ENCODE data around the gene PLXNA4. TPM values are rescaled to one million over a fixed set of nuclear protein-coding genes. Genes with fewer than 3 reads are reported as not detected.

The PLXNA4 gene
- polyA plus RNA-seq, 1 donor (not counting 4 experiments of a cell fraction or from before 2014, with no cell fraction given): 0.01 TPM

DNA sequence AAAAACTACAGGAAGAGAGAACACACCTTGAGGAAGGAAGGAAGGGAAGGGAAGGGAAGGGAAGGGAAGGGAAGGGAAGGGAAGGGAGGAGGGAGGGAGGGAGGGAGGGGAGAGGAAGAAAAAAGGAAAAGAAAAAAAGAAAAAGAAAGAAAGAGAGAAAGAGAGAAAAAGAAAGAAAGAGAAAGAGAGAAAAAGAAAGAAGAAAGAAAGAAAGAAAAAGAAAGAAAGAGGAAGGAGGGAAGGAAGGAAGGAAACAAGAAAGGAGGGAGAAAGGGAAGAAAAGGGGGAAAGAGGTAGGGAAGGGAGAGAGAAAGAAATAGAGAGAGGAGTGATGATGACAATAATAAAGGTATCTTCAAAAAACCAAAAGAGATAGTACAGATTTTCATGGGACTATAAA, 12.3 kb upstream of the PLXNA4 start:
- Histone ChIP-seq H3K27me3 (ENCODE audit: control insufficient read depth, extremely low read depth, insufficient read depth, low read length) (peaks cover 7% of the 10 kb centered on the region), H3K79me2 (ENCODE audit: control insufficient read depth, insufficient read depth, low read length) (no peaks in the 10 kb centered on the region), H3K9ac (ENCODE audit: control insufficient read depth, extremely low read depth, insufficient read depth, low read length) (no peak overlapping the region), H3K4me2 (ENCODE audit: control insufficient read depth, extremely low read depth, insufficient read depth, low read depth, low read length) (no peak overlapping the region), H3K36me3 (ENCODE audit: control insufficient read depth in 2 of 2, extremely low read depth in 1 of 2, insufficient read depth in 2 of 2, low read length in 2 of 2) (no peaks in the 10 kb centered on the region), H2AFZ (ENCODE audit: control insufficient read depth, low read length) (no peak overlapping the region), H3K4me3 (ENCODE audit: control insufficient read depth in 2 of 3, extremely low read depth in 1 of 3, insufficient read depth in 2 of 3, low read depth in 1 of 3, low read length in 3 of 3) (no peak overlapping the region), H3K27ac (ENCODE audit: control insufficient read depth, insufficient read depth, low read length) (no peak overlapping the region), H3K4me1 (ENCODE audit: control insufficient read depth, extremely low read depth, insufficient read depth, low read length) (no peaks in the 10 kb centered on the region), H3K9me3 (ENCODE audit: control insufficient read depth, low read depth, low read length) (no peaks in the 10 kb centered on the region), H3K9me1 (ENCODE audit: control insufficient read depth, extremely low read depth, insufficient read depth, low read length) (no peaks in the 10 kb centered on the region), H4K20me1 (ENCODE audit: control insufficient read depth, extremely low read depth, insufficient read depth, low read length) (no peaks in the 10 kb centered on the region)
- no peak for DNase-seq (ENCODE audit: low read depth, low spot score)
- dilution Hi-C loops (cut with MboI; ENCODE audit: extremely low pct_ligation_motif_present, low sequenced_read_pairs): no loop called here
- TF ChIP-seq EZH2 (IDR thresholded peaks at IDR 0.05; ENCODE audit: low read length): no peak
- TF ChIP-seq, protein P1, sequence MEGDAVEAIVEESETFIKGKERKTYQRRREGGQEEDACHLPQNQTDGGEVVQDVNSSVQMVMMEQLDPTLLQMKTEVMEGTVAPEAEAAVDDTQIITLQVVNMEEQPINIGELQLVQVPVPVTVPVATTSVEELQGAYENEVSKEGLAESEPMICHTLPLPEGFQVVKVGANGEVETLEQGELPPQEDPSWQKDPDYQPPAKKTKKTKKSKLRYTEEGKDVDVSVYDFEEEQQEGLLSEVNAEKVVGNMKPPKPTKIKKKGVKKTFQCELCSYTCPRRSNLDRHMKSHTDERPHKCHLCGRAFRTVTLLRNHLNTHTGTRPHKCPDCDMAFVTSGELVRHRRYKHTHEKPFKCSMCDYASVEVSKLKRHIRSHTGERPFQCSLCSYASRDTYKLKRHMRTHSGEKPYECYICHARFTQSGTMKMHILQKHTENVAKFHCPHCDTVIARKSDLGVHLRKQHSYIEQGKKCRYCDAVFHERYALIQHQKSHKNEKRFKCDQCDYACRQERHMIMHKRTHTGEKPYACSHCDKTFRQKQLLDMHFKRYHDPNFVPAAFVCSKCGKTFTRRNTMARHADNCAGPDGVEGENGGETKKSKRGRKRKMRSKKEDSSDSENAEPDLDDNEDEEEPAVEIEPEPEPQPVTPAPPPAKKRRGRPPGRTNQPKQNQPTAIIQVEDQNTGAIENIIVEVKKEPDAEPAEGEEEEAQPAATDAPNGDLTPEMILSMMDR (optimal IDR thresholded peaks at IDR 0.05 in 1 of 3, IDR thresholded peaks at IDR 0.05 in 1 of 3, conservative IDR thresholded peaks at IDR 0.05 in 1 of 3; ENCODE audit: extremely low read depth in 1 of 3, insufficient read depth in 2 of 3, low read length in 3 of 3): no peak
- no peak for FAIRE-seq

DNA sequence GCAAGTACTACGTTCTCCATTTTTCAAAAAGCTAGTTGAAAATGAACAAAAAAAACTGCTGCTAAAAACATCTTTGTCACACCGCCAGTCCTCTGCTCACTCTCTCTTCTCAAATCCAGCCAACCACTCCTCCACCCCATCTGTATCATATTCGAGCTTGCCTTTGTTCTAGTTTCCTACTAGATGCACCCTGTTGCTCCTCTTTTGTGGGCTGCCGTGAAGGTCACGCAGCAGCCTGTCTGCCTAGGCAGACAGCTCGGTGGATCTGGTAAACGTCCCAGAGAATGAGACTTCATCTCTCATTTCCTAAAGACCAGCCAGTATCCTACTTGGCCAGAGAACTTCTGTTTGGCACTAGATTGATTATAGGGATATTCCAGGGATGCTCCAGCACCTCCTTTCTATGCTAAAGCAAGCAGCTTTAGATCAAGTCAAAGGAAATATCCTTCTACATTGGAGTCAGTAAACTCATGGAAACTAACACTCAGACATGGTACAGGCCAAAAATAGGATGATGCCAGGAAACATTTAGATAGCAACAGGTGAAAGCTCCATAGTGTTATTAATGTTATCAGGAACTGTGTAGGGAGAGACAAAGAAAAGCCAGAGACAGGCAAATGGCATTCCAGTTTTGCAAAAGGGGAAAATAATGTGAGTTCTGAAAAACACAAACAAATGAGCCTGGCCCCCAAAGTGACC, 8.7 kb upstream of the PLXNA4 start:
- dilution Hi-C loops (cut with MboI; ENCODE audit: extremely low pct_ligation_motif_present, low sequenced_read_pairs): no loop called here
- H3K4me2 ChIP-seq (ENCODE audit: control insufficient read depth, extremely low read depth, insufficient read depth, low read depth, low read length): no peak overlapping the region
- TF ChIP-seq, protein P1 (optimal IDR thresholded peaks at IDR 0.05 in 1 of 3, IDR thresholded peaks at IDR 0.05 in 1 of 3, conservative IDR thresholded peaks at IDR 0.05 in 1 of 3; ENCODE audit: extremely low read depth in 1 of 3, insufficient read depth in 2 of 3, low read length in 3 of 3): no peak
- TF ChIP-seq EZH2 (IDR thresholded peaks at IDR 0.05; ENCODE audit: low read length): no peak
- DNase-seq (ENCODE audit: low read depth, low spot score) (no peak), FAIRE-seq (no peak)
- no peak overlapping the region for H3K9ac ChIP-seq (ENCODE audit: control insufficient read depth, extremely low read depth, insufficient read depth, low read length)
- H3K79me2 ChIP-seq (ENCODE audit: control insufficient read depth, insufficient read depth, low read length): no peaks in the 10 kb centered on the region
- no peaks in the 10 kb centered on the region for H3K4me1 ChIP-seq (ENCODE audit: control insufficient read depth, extremely low read depth, insufficient read depth, low read length)
- H3K27ac ChIP-seq (ENCODE audit: control insufficient read depth, insufficient read depth, low read length): no peak overlapping the region
- peaks cover 17% of the 10 kb centered on the region for H3K27me3 ChIP-seq (ENCODE audit: control insufficient read depth, extremely low read depth, insufficient read depth, low read length)
- H2AFZ ChIP-seq (ENCODE audit: control insufficient read depth, low read length): no peak overlapping the region
- no peaks in the 10 kb centered on the region for H3K9me1 ChIP-seq (ENCODE audit: control insufficient read depth, extremely low read depth, insufficient read depth, low read length)
- H3K9me3 ChIP-seq (ENCODE audit: control insufficient read depth, low read depth, low read length): no peaks in the 10 kb centered on the region
- no peaks in the 10 kb centered on the region for H3K36me3 ChIP-seq (ENCODE audit: control insufficient read depth in 2 of 2, extremely low read depth in 1 of 2, insufficient read depth in 2 of 2, low read length in 2 of 2)
- no peak overlapping the region for H3K4me3 ChIP-seq (ENCODE audit: control insufficient read depth in 2 of 3, extremely low read depth in 1 of 3, insufficient read depth in 2 of 3, low read depth in 1 of 3, low read length in 3 of 3)
- no peaks in the 10 kb centered on the region for H4K20me1 ChIP-seq (ENCODE audit: control insufficient read depth, extremely low read depth, insufficient read depth, low read length)

Measured in keratinocyte (primary cell).